Activated naive CD4-positive, alpha-beta T cell treated with anti-CD3 and anti-CD28 coated beads, Interleukin-2, amount 50 U/mL, for 24 hours (primary cell): ENCODE measurements around the gene FBXL12.
"Not testable (repeated sequence)": the region's sequence is repeated elsewhere in the genome, so short reads cannot be mapped to it uniquely, and the experiment has no call there.

Source experiments
- H3K27ac Mint-ChIP-seq: one replicate; pipeline ENCODE4 v1.8.0; 2021; ENCODE audit warnings: mild to moderate bottlenecking, mixed read lengths
- H3K27me3 Mint-ChIP-seq: one replicate; pipeline ENCODE4 v1.8.0; 2021; ENCODE audit warnings: mixed read lengths
- H3K36me3 Mint-ChIP-seq: one replicate; pipeline ENCODE4 v1.8.0; 2021; ENCODE audit warnings: mixed read lengths
- H3K4me1 Mint-ChIP-seq: one replicate; pipeline ENCODE4 v1.8.0; 2021; ENCODE audit warnings: mixed read lengths
- H3K4me3 Mint-ChIP-seq: one replicate; pipeline ENCODE4 v1.8.0; 2021; ENCODE audit warnings: mild to moderate bottlenecking, mixed read lengths
- H3K9me3 Mint-ChIP-seq: one replicate; pipeline ENCODE4 v1.8.0; 2021; ENCODE audit warnings: mixed read lengths

FBXL12 gene

DNA sequence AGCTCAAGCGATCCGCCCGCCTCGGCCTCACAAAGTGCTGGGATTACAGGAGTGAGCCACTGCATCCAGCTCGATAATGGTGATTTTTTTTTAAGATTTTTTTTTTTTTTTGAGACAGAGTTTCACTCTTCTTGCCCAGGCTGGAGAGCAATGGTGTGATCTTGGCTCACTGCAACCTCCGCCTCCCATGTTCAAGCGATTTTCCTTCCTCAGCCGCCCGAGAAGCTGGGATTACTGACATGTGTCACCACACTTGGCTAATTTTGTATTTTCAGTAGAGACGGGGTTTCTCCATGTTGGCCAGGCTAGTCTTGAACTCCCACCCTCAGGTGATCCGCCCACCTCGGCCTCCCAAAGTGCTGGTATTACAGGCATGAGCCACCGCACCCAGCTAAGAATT, 30.3 kb downstream of the FBXL12 start:
- H3K36me3 Mint-ChIP-seq, H3K4me3 Mint-ChIP-seq, H3K27ac Mint-ChIP-seq, H3K27me3 Mint-ChIP-seq, H3K9me3 Mint-ChIP-seq: not testable (repeated sequence)
- H3K4me1 Mint-ChIP-seq: peaks cover 35% of the 10 kb centered on the region

DNA sequence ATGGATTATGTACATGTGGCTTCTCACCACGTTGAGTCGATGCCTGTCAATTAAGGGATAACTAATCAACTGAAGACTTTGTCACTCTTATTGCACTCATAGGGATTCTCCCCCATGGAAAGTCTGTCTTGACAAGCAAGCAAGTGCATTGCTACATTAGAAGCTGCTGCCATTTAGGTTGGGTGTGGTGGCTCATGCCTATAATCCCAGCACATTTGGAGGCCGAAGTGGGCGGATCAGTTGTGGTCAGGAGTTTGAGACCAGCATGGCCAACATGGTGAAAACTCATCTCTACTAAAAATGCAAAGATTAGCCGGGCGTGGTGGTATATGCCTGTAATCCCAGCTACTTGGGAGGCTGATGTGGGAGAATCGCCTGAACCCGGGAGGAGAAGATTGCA, 32.1 kb downstream of the FBXL12 start:
- H3K27ac Mint-ChIP-seq: no peak overlapping the region
- H3K9me3 Mint-ChIP-seq: no peaks in the 10 kb centered on the region
- H3K36me3 Mint-ChIP-seq: no peaks in the 10 kb centered on the region
- peaks cover 30% of the 10 kb centered on the region for H3K4me1 Mint-ChIP-seq
- H3K4me3 Mint-ChIP-seq: peak overlapping the region; percentile 59
- H3K27me3 Mint-ChIP-seq: no peaks in the 10 kb centered on the region

DNA sequence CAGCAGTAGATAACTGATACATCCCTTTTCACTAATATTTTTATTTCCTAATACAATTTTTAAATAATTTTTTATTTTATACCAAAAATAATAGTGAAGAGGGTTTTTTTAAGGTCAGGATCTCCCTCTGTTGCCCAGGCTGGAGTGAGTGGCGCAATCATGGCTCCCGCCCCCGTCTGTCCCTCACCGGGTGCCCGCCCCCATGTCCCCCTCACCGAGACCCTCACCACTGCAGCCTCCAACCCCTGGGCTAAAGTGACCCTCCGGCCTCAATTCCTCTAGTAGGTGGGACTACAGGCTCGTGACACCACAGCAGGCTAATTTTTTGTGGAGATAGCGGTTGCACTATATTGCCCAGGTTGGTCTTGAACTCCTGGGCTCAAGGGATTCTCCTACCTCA, 32.5 kb downstream of the FBXL12 start:
- Mint-ChIP-seq H3K27me3 (no peaks in the 10 kb centered on the region), H3K36me3 (no peaks in the 10 kb centered on the region), H3K9me3 (no peaks in the 10 kb centered on the region), H3K4me1 (peaks cover 27% of the 10 kb centered on the region), H3K4me3 (peak overlapping the region; percentile 94), H3K27ac (no peak overlapping the region)

DNA sequence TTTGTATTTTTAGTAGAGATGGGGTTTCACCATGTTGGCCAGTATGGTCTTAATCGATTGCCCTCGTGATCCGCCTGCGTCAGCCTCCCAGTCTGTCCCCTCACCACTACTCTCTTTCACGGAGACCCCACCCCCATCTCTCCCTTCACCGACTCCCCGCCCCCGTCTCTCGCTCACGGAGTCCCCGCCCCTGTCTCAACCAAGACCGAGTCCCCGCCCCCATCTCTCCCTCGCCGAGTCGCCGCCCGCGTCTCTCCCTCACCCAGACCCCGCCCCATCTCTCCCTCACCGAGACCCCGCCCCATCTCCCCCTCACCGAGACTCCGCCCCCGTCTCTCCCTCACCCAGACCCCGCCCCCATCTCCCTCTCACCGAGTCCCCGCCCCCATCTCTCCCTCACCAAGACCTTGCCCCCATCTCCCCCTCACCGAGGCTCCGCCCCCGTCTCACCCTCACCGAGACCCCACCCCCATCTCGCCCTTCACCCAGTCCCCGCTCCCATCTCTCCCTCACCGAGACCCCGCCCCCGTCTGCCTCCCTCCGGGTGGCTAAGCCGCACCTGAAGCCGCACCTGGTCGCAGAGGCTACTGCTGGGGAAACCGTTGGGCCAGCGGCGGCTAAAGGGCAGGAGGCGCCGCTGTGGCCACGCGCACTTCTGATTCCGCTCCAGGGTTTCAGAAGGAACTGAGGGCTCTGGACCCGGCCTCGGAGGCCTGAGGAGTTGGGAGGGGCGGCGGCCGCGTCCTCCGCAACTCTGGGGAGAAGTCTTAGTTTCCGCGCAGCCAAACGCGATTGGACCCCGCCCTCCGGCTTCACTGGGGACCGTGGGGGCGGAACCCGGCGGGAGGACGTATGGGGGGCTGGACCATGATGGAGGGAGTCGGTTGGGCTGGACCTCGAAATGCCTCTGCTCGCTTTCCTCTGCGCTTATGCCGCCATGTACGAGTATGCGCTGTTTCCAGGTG, 33.2 kb downstream of the FBXL12 start:
- Mint-ChIP-seq H3K4me3 (peak overlapping the region; percentile 94), H3K9me3 (no peaks in the 10 kb centered on the region), H3K27ac (peak overlapping the region; percentile 97), H3K27me3 (no peaks in the 10 kb centered on the region), H3K4me1 (peaks cover 24% of the 10 kb centered on the region), H3K36me3 (no peaks in the 10 kb centered on the region)

DNA sequence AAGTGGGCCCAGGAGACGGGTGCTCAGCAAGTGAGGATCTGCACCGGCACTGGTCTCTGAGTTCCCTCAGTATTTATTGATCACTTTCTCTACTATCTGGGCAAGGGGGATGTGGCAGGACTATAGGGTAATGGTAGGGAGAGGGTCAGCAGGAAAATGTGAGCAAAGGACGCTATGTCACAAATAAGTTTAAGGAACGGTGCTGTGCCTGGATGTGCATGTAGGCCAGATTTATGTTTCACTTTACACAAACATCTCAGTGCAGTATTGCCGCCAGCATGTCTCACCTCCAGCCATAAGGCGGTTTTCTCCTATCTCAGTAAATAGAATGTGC, 34.7 kb downstream of the FBXL12 start:
- H3K27me3 Mint-ChIP-seq, H3K9me3 Mint-ChIP-seq, H3K27ac Mint-ChIP-seq, H3K36me3 Mint-ChIP-seq: not testable (repeated sequence)
- Mint-ChIP-seq H3K4me1 (peaks cover 16% of the 10 kb centered on the region), H3K4me3 (peak overlapping the region; percentile 61)

DNA sequence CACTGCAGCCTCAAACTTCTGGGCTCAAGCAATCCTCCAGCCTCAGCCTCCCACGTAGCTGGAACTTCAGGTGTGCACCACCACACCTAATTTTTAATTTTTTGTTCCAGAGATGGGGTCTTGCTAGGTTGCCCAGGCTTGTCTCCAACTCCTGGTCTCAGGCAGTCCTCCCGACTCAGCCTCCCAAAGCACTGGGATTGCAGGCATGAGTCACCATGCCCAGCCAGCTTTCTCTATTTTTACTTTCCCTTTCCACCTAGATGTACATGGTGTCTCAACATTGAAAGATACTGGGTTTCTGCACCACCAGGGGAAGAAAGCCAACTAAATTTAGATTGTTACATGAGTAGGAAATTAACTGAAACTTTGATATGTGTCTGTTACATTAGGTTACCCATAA, 36.5 kb downstream of the FBXL12 start:
- Mint-ChIP-seq H3K4me1 (peaks cover 16% of the 10 kb centered on the region), H3K27ac (no peak overlapping the region), H3K9me3 (peaks cover 6% of the 10 kb centered on the region), H3K4me3 (no peak overlapping the region), H3K27me3 (no peaks in the 10 kb centered on the region), H3K36me3 (peaks cover 2% of the 10 kb centered on the region)

DNA sequence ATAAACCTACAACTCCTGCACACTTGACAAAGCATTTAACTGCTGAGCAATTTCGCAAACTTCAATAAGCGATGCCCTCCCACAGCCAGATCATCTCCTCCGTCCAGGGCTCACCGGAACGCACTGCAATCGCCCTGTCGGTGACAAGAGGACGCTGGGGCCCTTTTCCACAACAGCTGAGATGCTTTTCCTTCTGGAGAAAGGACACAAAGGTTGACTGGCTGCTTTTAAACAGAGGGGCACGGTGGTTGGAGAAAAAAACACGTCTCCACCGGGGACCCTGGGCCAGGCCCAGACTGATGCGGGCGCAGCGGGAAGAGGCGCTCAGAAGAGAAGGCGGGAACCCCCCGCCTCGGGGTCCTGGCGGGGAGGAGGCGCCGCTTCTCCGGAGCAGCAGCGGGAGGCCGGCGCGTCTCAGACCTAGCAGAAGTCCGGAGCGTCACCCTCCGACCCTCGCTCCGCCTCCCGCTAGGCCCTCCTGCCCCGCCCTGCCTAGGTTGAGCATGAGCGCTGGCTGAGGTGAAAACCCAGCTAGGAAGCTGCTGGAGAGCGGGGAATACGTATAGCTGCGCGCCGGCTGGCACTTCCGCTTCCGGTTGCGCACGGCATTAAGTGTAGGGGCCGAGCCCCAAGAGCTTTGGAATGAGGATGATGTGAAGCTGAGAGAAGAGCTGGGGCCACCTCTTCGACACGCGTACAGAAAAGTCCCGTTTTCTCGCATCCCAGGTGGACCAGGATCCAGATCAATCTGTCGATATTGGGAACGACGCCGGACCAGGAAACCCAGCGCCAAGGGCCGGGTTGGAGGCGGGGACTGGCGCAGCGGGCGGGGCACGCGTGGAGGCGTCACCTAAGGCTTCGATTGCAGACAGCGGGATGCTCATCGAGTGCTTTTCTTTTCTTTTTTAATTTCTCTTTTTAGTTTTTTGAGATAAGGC, 50.4 kb downstream of the FBXL12 start, which contains the start of gene ZNF846:
Gene ZNF846, minus strand, starts transcription at position 564 of the 938 bp plus-strand sequence. CDS start 3,788 bp downstream, outside the sequence.
- Mint-ChIP-seq H3K27ac (peak within 1 kb of the TSS; percentile 100), H3K36me3 (peaks cover 10% of the 10 kb centered on the region), H3K27me3 (no peaks in the 10 kb centered on the region), H3K4me1 (peaks cover 16% of the 10 kb centered on the region), H3K9me3 (peaks cover 11% of the 10 kb centered on the region), H3K4me3 (peak within 1 kb of the TSS; percentile 99)
